H1 (cell line): ENCODE data around the gene MUC5AC. TPM values are rescaled to one million over a fixed set of nuclear protein-coding genes. Genes with fewer than 3 reads are reported as not detected.

Experiments used
- CTCF ChIA-PET: fragments of 300-600 bp; sonication (Branson Sonifier 250); formaldehyde crosslinking; loops from one replicate; lab custom pipeline; 2021; ENCODE audit not compliant: partially characterized antibody; lab: Charles Lee
- POLR2A ChIA-PET: fragments of 300-600 bp; sonication (Branson Sonifier 250); formaldehyde crosslinking; loops from one replicate; lab custom pipeline; 2021; ENCODE audit warnings: inconsistent platforms; ENCODE audit not compliant: partially characterized antibody; lab: Charles Lee
- DNase-seq, 2 experiments: peaks; one replicate each; pipeline versions ENCODE4 v3.0.0 to v3.0.0-alpha.2; 2010 to 2022; ENCODE audit warnings: low spot score in 2 of 2, low read depth in 1 of 2, mixed read lengths in 1 of 2
- FAIRE-seq: peaks from 2 replicates; lab custom pipeline; 2011; peaks lifted over from hg19 to GRCh38; lab: Jason Lieb, UNC
- H2AFZ ChIP-seq: 2 replicates; pipeline ENCODE4 v1.8.1; 2012; ENCODE audit warnings: low read length, inconsistent platforms
- H2AK5ac ChIP-seq: 2 replicates; pipeline ENCODE4 v1.6.1; 2013; ENCODE audit warnings: low read depth, low read length
- H2BK120ac ChIP-seq: replicated peaks from 2 replicates; pipeline ENCODE3; 2013; ENCODE audit warnings: low read depth, low read length, inconsistent platforms
- H2BK12ac ChIP-seq: 2 replicates; pipeline ENCODE4 v1.6.1; 2013; ENCODE audit warnings: low read depth, low read length
- H2BK15ac ChIP-seq: 2 replicates; pipeline ENCODE4 v1.6.1; 2013; ENCODE audit warnings: low read length
- H2BK20ac ChIP-seq: 2 replicates; pipeline ENCODE4 v1.6.1; 2013; ENCODE audit warnings: low read length
- H2BK5ac ChIP-seq: 2 replicates; pipeline ENCODE4 v1.6.1; 2013; ENCODE audit warnings: low read depth, low read length
- H3K14ac ChIP-seq: 2 replicates; pipeline ENCODE4 v1.6.1; 2013; ENCODE audit warnings: inconsistent platforms; ENCODE audit not compliant: insufficient read length
- H3K18ac ChIP-seq: 2 replicates; pipeline ENCODE4 v1.6.1; 2013; ENCODE audit warnings: low read length; ENCODE audit errors: extremely low read depth
- H3K23ac ChIP-seq: 2 replicates; pipeline ENCODE4 v1.6.1; 2013; ENCODE audit warnings: inconsistent platforms; ENCODE audit not compliant: insufficient read length
- H3K23me2 ChIP-seq: 2 replicates; pipeline ENCODE4 v1.6.1; 2013; ENCODE audit warnings: low read depth, low read length
- H3K27ac ChIP-seq: 2 replicates; pipeline ENCODE4 v1.6.1; 2011; ENCODE audit warnings: low read depth, low read length, inconsistent platforms
- H3K27me3 ChIP-seq, 4 experiments: replicated peaks in 1 of 4; 1 replicate in 1 of 4; 2 replicates in 3 of 4; pipeline versions ENCODE4 v1.6.1 to v1.8.1; 2011 to 2013; ENCODE audit warnings: low read length in 3 of 4, mild to moderate bottlenecking in 3 of 4, inconsistent platforms in 2 of 4, mixed read lengths in 2 of 4, moderate library complexity in 1 of 4; ENCODE audit not compliant: control insufficient read depth in 3 of 4, insufficient read depth in 3 of 4; ENCODE audit errors: extremely low read depth in 1 of 4
- H3K36me3 ChIP-seq, 4 experiments: 2 replicates each; pipeline versions ENCODE4 v1.6.1 to v1.8.1; 2011 to 2013; ENCODE audit warnings: mild to moderate bottlenecking in 4 of 4, low read length in 3 of 4, moderate library complexity in 2 of 4, control low read depth in 1 of 4, inconsistent platforms in 1 of 4; ENCODE audit not compliant: insufficient read depth in 4 of 4, control insufficient read depth in 2 of 4
- H3K4ac ChIP-seq: replicated peaks from 2 replicates; pipeline ENCODE3; 2013; ENCODE audit warnings: low read length, low read depth, mixed read lengths, inconsistent platforms; ENCODE audit not compliant: insufficient read length
- H3K4me1 ChIP-seq, 4 experiments: replicated peaks in 1 of 4; 1 replicate in 1 of 4; 2 replicates in 3 of 4; pipeline versions ENCODE4 v1.6.1 to v1.8.1; 2011 to 2013; ENCODE audit warnings: low read length in 3 of 4, inconsistent platforms in 2 of 4, mixed read lengths in 1 of 4; ENCODE audit not compliant: insufficient read depth in 4 of 4, control insufficient read depth in 3 of 4
- H3K4me2 ChIP-seq, 2 experiments: 2 replicates each; pipeline versions ENCODE4 v1.6.1 to v1.8.1; 2011 to 2013; ENCODE audit warnings: low read depth in 2 of 2, low read length in 2 of 2, control low read depth in 1 of 2, inconsistent platforms in 1 of 2, mild to moderate bottlenecking in 1 of 2; ENCODE audit not compliant: insufficient read depth in 1 of 2
- H3K4me3 ChIP-seq, 4 experiments: fragments of 200-600, 300-600 bp in 1 of 4; sonication (generic), shearing (Covaris generic), sonication (Bioruptor Twin) in 1 of 4; 2 replicates each; pipeline versions ENCODE4 v1.5.1 to v1.8.1; 2011 to 2016; ENCODE audit warnings: low read length in 4 of 4, low read depth in 3 of 4, control low read depth in 2 of 4, inconsistent platforms in 2 of 4, mild to moderate bottlenecking in 2 of 4, mixed read lengths in 1 of 4, moderate library complexity in 1 of 4; ENCODE audit not compliant: insufficient read depth in 2 of 4; ENCODE audit errors: extremely low read depth in 1 of 4
- H3K56ac ChIP-seq: replicated peaks from 2 replicates; pipeline ENCODE3; 2013; ENCODE audit warnings: low read depth, mild to moderate bottlenecking, mixed read lengths, low read length, inconsistent platforms; ENCODE audit not compliant: insufficient read length
- H3K79me1 ChIP-seq: 2 replicates; pipeline ENCODE4 v1.6.1; 2013; ENCODE audit warnings: low read depth, low read length, control low read depth
- H3K79me2 ChIP-seq, 2 experiments: 2 replicates each; pipeline versions ENCODE4 v1.6.1 to v1.8.1; 2012 to 2013; ENCODE audit warnings: low read length in 2 of 2, mild to moderate bottlenecking in 2 of 2, inconsistent platforms in 1 of 2; ENCODE audit not compliant: insufficient read depth in 2 of 2, control insufficient read depth in 1 of 2
- H3K9ac ChIP-seq, 4 experiments: replicated peaks in 1 of 4; 1 replicate in 1 of 4; 2 replicates in 3 of 4; pipeline versions ENCODE4 v1.6.1 to v1.8.1; 2011 to 2013; ENCODE audit warnings: low read depth in 3 of 4, low read length in 3 of 4, control low read depth in 2 of 4, mild to moderate bottlenecking in 2 of 4, moderate library complexity in 2 of 4, inconsistent platforms in 1 of 4; ENCODE audit errors: extremely low read depth in 1 of 4
- H3K9me3 ChIP-seq, 2 experiments: 2 replicates each; pipeline versions ENCODE4 v1.6.1 to v1.8.1; 2012 to 2013; ENCODE audit warnings: mild to moderate bottlenecking in 2 of 2, moderate library complexity in 2 of 2, control low read depth in 1 of 2, inconsistent platforms in 1 of 2, low read depth in 1 of 2, low read length in 1 of 2, mixed read lengths in 1 of 2; ENCODE audit not compliant: insufficient read depth in 2 of 2
- H4K20me1 ChIP-seq, 2 experiments: replicated peaks in 1 of 2; 2 replicates each; pipeline versions ENCODE3 to v1.8.1; 2011 to 2013; ENCODE audit warnings: inconsistent platforms in 2 of 2, low read length in 2 of 2, mild to moderate bottlenecking in 1 of 2; ENCODE audit not compliant: insufficient read depth in 2 of 2, control insufficient read depth in 1 of 2
- H4K5ac ChIP-seq: 2 replicates; pipeline ENCODE4 v1.6.1; 2013; ENCODE audit warnings: low read length, low read depth, mixed read lengths, inconsistent platforms; ENCODE audit not compliant: insufficient read length
- H4K8ac ChIP-seq: 2 replicates; pipeline ENCODE4 v1.8.0; 2013; ENCODE audit warnings: mild to moderate bottlenecking, moderate library complexity, low read length, inconsistent platforms; ENCODE audit not compliant: insufficient read depth; ENCODE audit errors: extremely low read depth
- H4K91ac ChIP-seq: replicated peaks from 2 replicates; pipeline ENCODE3; 2013; ENCODE audit warnings: low read length, mixed read lengths, inconsistent platforms; ENCODE audit not compliant: insufficient read length
- ATF3 ChIP-seq: IDR thresholded peaks from 2 replicates; pipeline ENCODE4 v1.6.1; 2011; ENCODE audit warnings: low read depth, mild to moderate bottlenecking, low read length; ENCODE audit not compliant: insufficient read depth
- BACH1 ChIP-seq: IDR thresholded peaks from 2 replicates; pipeline ENCODE4 v1.6.1; 2012; ENCODE audit warnings: low read length, improper control_type of control experiment
- CTCF ChIP-seq, 3 experiments: IDR thresholded peaks; 1 replicate in 2 of 3; 2 replicates in 1 of 3; pipeline versions ENCODE4 v1.5.1 to v1.6.1; 2011; ENCODE audit warnings: low read length in 3 of 3, mild to moderate bottlenecking in 3 of 3, inconsistent platforms in 2 of 3, low read depth in 1 of 3, moderate library complexity in 1 of 3; ENCODE audit not compliant: insufficient read depth in 1 of 3; ENCODE audit errors: control extremely low read depth in 1 of 3
- E2F6 ChIP-seq: IDR thresholded peaks from 2 replicates; pipeline ENCODE4 v1.6.1; 2012; ENCODE audit warnings: inconsistent platforms
- EP300 ChIP-seq, 2 experiments: IDR thresholded peaks; 1 replicate in 1 of 2; 2 replicates in 1 of 2; pipeline ENCODE4 v1.6.1; 2011 to 2012; ENCODE audit warnings: low read depth in 2 of 2, low read length in 2 of 2, mild to moderate bottlenecking in 2 of 2, borderline replicate concordance in 1 of 2, inconsistent platforms in 1 of 2, moderate library complexity in 1 of 2
- PHF8 ChIP-seq: fragments of 200-600 bp; sonication (generic); conservative IDR thresholded peaks from 2 replicates; pipeline ENCODE4 v1.7.1; 2012; ENCODE audit warnings: low read depth, mild to moderate bottlenecking, inconsistent platforms, low read length, moderate library complexity
- RFX5 ChIP-seq: IDR thresholded peaks from 2 replicates; pipeline ENCODE4 v1.6.1; 2011; ENCODE audit warnings: low read depth, low read length, improper control_type of control experiment, borderline replicate concordance
- SIX5 ChIP-seq: IDR thresholded peaks from 2 replicates; pipeline ENCODE4 v1.6.1; 2011; ENCODE audit warnings: mild to moderate bottlenecking, low read depth, low read length
- TCF12 ChIP-seq: IDR thresholded peaks from 2 replicates; pipeline ENCODE4 v1.6.1; 2011; ENCODE audit warnings: low read depth, mild to moderate bottlenecking, low read length
- WGBS, 2 experiments: shearing (Covaris generic) in 1 of 2; methylation state at CpG; one replicate each; pipeline versions ENCODE4 v1.1.6 to v1.1.7; 2013 to 2015; ENCODE audit warnings: low lambda C conversion rate in 2 of 2, mixed read lengths in 2 of 2, inconsistent platforms in 1 of 2, low coverage in 1 of 2, missing lambda C conversion rate in 1 of 2; ENCODE audit not compliant: insufficient replicate concordance in 2 of 2, insufficient coverage in 1 of 2, insufficient read length in 1 of 2; ENCODE audit errors: extremely low coverage in 1 of 2, missing lambda C conversion rate in 1 of 2; 5-methylcytosine and 5-hydroxymethylcytosine counted together
- polyA plus RNA-seq, 7 experiments: library from polyadenylated mRNA; depleted of rRNA in 3 of 7; stranded (reverse) in 5 of 7; unstranded in 2 of 7; fragments of >200 nt in 5 of 7; fragments of 200-250 nt in 2 of 7; gene quantifications; 1 replicate in 5 of 7; 2 replicates in 1 of 7; 4 replicates in 1 of 7; pipeline versions ENCODE4 v1.2.1 to v1.2.3, GENCODE V29; 2011 to 2013; ENCODE audit warnings: missing spikeins in 2 of 7, mixed read lengths in 2 of 7
- total RNA-seq: library from RNA; stranded (reverse); fragmentation: NEBNext Ultra II Directional; extraction: Animal tissue kit (Norgen Biotek cat#: 25700); gene quantifications from 2 replicates; pipeline ENCODE4 v1.2.1, GENCODE V29; 2021

MUC5AC gene
- total and polyA plus RNA-seq, 2 of the 8 experiments (the other 6 are each of a cell fraction or from before 2014, with no cell fraction given) = not detected

- H3K9ac ChIP-seq = no peak overlapping the region
- H2BK5ac ChIP-seq = no peak overlapping the region
- H3K23ac ChIP-seq = no peak overlapping the region
- no peak overlapping the region; the same call in 1 of the 2 replicates for H4K8ac ChIP-seq
- no peak for FAIRE-seq
- H2BK15ac ChIP-seq = no peak overlapping the region
- H4K5ac ChIP-seq = no peak overlapping the region
- H2AFZ ChIP-seq = no peak overlapping the region
- H3K36me3 ChIP-seq = no peaks in the 10 kb centered on the region
- no peak overlapping the region for H3K18ac ChIP-seq
- H2BK20ac ChIP-seq = no peak overlapping the region
- no peak overlapping the region for H3K56ac ChIP-seq
- H3K4ac ChIP-seq = no peak overlapping the region
- peaks cover 2% of the 10 kb centered on the region; the same call in 1 of the 2 replicates for H3K23me2 ChIP-seq
- no peak for DNase-seq
- H3K27me3 ChIP-seq = no peaks in the 10 kb centered on the region
- H3K79me2 ChIP-seq = no peaks in the 10 kb centered on the region
- H3K27ac ChIP-seq = no peak overlapping the region
- peaks cover 37 to 88% of the 10 kb centered on the region in 2 experiments for H3K9me3 ChIP-seq
- H4K20me1 ChIP-seq = no peaks in the 10 kb centered on the region
- no peak overlapping the region for H4K91ac ChIP-seq
- ChIA-PET CTCF (no interaction called here), POLR2A (no interaction called here)
- no peak overlapping the region for H2BK120ac ChIP-seq
- H2BK12ac ChIP-seq = no peak overlapping the region
- 84% methylated on average over 26 of the region's 31 CpGs; no CpG with 5 or more reads in 1 of the 2 experiments for WGBS, 2 experiments
- H3K4me2 ChIP-seq = no peak overlapping the region
- no peaks in the 10 kb centered on the region for H3K4me1 ChIP-seq
- no peak overlapping the region for H2AK5ac ChIP-seq
- H3K4me3 ChIP-seq = no peak overlapping the region
- H3K14ac ChIP-seq = no peak overlapping the region
- H3K79me1 ChIP-seq = no peaks in the 10 kb centered on the region
- no peak for TF ChIP-seq RFX5
- TF ChIP-seq CTCF (IDR thresholded peaks at IDR 0.05; ENCODE audit: control extremely low read depth in 1 of 3, insufficient read depth in 1 of 3, low read depth in 1 of 3, low read length in 3 of 3) = no peak
- no peak for TF ChIP-seq EP300 (IDR thresholded peaks at IDR 0.05; ENCODE audit: borderline replicate concordance in 1 of 2, low read depth in 2 of 2, low read length in 2 of 2)
- TF ChIP-seq PHF8 = no peak
- no peak for TF ChIP-seq TCF12
- TF ChIP-seq ATF3 = no peak
- TF ChIP-seq BACH1 = no peak
- no peak for TF ChIP-seq SIX5
- no peak for TF ChIP-seq E2F6
Measured at GRCh38 chr11:1178201-1178885, 20.6 kb downstream of the MUC5AC start.
